Measurements from ENCODE around the gene CDK14.

CDK14 gene

DNA sequence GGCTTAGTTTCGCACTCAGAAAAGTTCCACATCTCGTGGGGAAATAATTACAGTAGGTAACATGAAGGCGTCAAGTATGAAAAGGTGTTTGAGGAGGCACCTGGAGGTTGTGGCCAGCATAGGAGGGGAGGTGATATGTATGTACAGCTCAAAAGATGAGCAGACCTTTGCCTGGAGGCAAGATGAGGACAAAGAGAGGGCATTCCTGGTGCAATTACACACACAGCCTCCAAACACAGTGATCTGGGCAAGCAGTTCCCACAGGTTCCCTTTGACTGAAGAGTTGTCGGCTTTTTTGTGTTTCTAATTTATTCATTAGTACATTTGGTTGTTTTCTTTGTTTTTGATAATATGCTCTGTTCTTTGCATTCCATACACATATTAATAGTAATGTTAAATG, 46.9 kb downstream of the CDK14 start:
- no peak for DNase-seq

GRCh38 chr7:90645784-90646183, 49.7 kb downstream of the CDK14 start:
- no peak for DNase-seq

- DNase-seq, result no peak
Measured at GRCh38 chr7:90648107-90648506, 52.0 kb downstream of the CDK14 start.

DNA sequence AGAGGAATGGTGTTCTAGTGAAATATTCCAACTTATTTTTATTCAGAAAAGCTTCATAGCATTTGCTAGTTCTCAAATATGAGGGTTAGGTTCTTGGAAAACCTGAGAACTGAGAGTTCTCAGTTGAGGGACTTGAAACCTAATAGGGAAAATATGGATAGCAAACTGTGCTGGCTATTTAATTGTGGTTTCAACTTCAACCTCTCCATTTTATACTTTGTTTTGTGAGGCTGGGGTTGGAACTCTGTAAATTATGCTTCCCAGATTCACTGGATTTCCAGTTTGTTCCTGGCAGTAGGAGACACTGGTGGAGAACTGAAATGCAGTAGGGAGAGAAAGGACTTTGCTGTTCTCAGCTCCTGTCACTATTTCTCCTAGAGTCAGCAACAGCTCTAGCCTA, 52.7 kb downstream of the CDK14 start:
- DNase-seq, result no peak

GRCh38 chr7:90654718-90655427, 58.8 kb downstream of the CDK14 start:
- no peak for DNase-seq

GRCh38 chr7:90655566-90655965, 59.4 kb downstream of the CDK14 start:
- DNase-seq, result no peak

DNA sequence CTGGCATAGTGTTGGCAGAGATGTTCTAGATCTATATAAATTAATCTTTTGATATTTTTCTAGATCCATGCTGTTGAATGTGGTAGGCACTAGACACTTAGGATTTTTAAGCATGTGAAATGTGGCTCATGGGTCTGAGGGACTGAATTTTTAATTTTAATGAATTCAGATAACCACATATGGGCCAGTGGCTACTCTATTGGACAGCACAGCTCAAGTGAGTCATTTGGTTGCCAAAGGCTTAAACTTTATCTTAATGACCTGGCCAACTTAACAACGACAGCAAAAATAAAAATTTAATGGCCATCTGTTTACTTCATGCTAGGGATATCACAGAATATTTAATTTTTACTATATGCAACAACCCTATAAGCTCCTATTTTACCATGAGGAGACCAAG, 61.4 kb downstream of the CDK14 start:
- DNase-seq, result no peak

- no peak for DNase-seq
Measured at GRCh38 chr7:90660100-90660499, 64.0 kb downstream of the CDK14 start.

- no peak for DNase-seq
Measured at GRCh38 chr7:90660819-90661218, 64.7 kb downstream of the CDK14 start.

GRCh38 chr7:90661290-90662151, 65.4 kb downstream of the CDK14 start:
- no peak for DNase-seq

- DNase-seq, result no peak
Measured at GRCh38 chr7:90663176-90663575, 67.1 kb downstream of the CDK14 start.

GRCh38 chr7:90666186-90666585, 70.1 kb downstream of the CDK14 start:
- no peak for DNase-seq

GRCh38 chr7:90668992-90669391, 72.9 kb downstream of the CDK14 start:
- no peak for DNase-seq

DNA sequence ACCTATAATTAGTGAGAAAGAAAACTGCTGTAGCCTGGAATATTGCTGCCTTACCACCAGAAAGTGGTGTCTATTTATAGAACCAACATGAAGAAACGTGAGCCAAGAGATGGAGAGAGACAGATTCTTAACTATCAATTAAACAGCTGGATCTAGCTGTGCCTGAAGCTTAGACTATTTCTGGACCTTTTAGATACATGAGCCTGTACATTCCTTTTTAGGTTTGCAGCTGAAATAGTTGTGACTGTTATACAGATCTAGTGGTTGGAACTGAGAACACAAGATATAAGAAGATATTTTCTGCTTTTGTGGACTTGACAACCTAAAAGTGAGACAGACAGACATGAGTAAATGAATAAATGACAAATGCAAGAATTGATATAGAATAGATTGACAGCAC, 73.4 kb downstream of the CDK14 start:
- no peak for DNase-seq

- DNase-seq, result no peak
Measured at GRCh38 chr7:90671571-90671970, 75.5 kb downstream of the CDK14 start.

GRCh38 chr7:90672210-90672609, 76.1 kb downstream of the CDK14 start:
- DNase-seq, result no peak

DNA sequence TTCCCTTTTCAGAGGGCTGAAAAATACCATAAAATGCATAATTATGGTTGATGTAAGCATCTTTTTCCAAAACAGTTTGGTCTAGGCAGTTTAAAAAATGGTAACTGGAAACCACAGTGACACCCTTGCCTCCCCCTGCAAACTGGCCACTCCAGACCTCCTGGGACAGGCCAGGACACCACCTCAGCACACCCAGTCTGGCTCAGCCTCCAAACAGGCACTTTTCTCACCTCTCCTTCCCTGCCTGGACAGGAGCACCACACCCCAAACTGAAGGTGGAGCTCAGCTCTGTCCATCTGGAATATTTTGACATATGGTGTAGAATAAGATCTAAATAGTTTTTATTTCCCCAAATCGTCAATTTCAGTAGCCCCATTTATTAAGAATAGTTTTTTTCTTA, 78.5 kb downstream of the CDK14 start:
- DNase-seq, result no peak

DNA sequence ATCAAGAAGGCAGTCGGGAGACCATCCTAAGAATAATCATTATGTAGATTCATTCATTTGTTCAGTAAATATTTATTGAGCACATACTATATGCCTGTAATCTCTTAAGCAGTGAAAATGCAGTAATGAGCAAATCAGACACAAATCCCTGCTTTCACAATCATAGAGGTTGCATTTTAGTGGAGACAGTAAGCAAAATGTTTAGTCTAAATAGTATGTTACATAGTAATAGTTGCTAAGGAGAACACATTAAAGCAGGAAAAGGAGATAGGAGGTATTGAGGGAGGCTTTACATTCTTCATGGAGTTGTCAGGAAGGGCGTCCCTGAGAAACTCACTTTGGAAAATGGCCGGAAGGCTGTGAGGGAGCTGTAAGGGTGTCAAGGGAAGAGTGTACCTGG, 79.9 kb downstream of the CDK14 start:
- no peak for DNase-seq

DNA sequence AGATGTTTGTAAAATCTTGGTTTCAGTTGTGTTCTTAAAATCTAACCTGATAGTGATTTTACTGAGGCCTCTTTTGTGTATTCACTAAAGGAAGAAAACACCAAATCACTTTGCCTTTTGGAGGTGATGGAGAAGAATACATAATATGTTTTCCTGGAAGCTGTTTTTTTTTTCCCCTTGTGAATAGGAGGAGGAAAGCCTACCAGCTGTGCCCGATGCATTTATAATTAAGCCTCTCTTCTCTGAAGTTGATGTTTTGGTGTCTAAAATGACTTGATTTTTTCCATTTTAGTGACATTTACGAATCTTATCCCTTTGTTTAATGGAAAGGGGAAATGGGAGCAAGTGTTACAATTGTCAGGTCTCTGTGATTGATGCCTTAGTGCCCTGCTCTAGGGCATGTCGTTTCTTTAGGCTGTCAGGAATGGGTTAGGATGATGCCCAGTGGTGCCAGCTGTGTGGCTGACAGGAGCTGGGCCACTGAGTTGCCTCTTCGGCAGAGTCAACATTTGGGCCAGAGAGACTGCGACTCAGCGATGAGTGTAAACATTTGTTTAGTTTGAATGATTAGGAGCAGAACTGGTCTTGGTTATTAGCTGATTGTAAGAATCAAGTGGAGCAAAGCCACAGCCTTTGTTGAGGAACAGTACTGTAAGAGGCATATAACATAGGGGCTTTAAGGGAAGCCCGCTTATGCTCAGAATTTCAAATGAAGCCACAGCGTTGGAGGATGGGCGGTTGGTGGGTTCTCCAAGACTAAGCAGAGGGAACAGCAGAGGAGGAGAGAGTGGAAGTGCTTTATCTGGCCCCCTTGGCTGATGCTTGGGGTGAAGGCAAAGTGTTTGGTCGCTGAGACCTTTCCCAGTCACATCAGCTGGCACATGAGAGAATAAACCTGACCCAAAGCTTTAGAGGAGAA, 81.6 kb downstream of the CDK14 start:
- DNase-seq, result no peak

DNA sequence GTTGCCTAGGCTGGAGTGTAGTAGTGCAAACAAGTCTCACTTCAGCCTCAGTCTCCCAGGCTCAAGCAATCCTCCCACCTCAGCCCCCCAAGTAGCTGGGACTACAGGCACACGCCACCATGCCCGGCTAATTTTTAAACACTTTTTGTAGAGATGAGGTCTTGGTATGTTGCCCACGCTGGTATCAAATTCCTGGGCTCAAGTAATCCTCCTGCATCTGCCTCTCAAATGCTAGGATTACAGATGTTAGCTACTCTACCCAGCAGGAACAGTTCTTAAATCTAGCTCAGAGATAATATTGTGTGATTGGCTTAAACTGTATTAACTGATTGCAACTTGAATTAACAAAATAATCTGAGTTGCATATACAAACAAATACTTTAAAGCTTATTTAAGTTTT, 82.9 kb downstream of the CDK14 start:
- DNase-seq, result no peak

DNA sequence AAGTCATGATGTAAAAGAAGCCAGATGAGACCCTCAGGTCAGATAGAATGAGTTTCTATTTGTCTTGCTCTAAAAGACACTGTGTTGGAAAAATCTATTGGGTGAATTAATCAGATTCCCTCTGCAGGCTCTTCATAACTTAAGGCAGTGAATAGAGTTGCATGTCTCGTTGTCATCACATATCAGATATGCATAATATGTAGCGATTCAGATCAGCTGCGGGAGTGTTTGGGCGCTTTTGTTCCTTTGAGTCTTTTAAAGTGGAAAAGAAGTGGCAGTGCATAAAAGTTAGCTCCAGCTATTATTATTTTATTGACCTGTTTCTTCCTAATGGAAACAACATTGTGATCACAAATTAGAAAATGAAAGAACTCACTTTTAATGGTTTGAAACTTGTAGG, 84.4 kb downstream of the CDK14 start:
- DNase-seq, result no peak

DNA sequence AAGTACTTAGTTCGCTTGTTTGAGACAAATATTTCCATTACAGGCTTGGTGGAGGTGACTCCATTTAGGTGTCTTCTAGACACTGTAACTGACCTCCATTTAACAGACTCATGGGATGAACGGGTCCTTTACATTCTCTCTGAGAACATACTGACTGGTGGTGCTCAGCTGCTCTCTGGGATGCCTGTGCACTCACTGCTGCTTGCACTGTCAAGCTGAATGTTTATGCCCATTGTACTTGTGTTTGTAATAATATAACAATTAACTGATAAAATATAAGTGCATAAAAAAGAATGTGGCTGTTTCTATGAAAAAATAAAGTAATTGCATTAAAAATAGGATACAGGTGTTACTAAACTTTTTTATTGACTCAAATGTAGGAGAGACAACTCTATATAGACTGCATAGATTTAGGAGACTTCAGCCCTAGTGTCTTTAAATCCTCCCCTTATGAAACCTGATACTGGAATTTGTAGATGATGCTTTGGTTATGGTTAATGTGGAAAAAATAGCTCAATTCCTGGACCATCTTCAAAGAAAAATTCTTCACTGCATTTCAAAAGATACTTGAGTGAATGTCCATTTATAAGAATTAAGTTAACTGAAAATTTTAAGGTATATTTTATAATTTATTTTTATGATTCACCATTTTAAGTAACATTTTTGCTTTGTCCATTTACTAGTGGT, 85.4 kb downstream of the CDK14 start:
- no peak for DNase-seq

DNA sequence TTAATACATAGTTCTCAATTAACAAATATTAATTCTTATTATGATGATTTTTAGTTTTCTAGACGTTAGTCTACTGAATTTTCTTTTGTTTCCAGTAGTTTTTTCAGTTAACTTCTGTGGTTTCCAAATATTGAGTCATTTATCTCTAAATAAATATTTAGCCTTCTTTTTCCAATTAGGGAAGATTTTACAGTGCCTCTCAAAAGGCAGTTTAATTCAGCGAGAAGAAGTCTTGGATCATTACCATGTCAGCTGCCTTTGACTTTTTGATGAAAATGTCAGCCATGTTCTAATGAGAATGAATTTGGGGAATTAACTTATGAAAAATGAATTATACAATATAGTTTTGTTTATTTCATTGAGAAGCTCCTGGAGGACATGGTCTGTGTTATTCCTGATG, 90.0 kb downstream of the CDK14 start:
- DNase-seq, result no peak

All from right forelimb (tissue), 1 donor.